ENCODE measurements around the gene CCDC88B.

GRCh38 chr11:64316672-64317324, 23.2 kb upstream of the CCDC88B start:
- TF ChIP-seq CTCF (IDR thresholded peaks at IDR 0.05; ENCODE audit: low read depth, low read length, missing input control) (no peak), EGR1 (IDR thresholded peaks at IDR 0.05; ENCODE audit: low read depth in 2 of 2) (no peak), REST (IDR thresholded peaks at IDR 0.05) (no peak), FOXA1 (IDR thresholded peaks at IDR 0.05) (no peak)

Data from liver (tissue), 3 donors.